HepG2 (cell line): ENCODE data around the gene RAD9A. TPM values are rescaled to one million over a fixed set of nuclear protein-coding genes. Genes with fewer than 3 reads are reported as not detected.
A peak's percentile ranks its signal among the peaks of the same experiment; 100 is the strongest.

Experiments used
- ARNT2 ChIP-seq: sonication (generic); formaldehyde crosslinking; IDR thresholded peaks from 2 replicates; pipeline ENCODE4 v1.8.0; 2022; ENCODE audit warnings: mild to moderate bottlenecking, low read depth, missing genetic modification reagents, moderate library complexity
- GATAD2A ChIP-seq: IDR thresholded peaks from 2 replicates; pipeline ENCODE4 v1.6.1; 2016
- POLR2G ChIP-seq: fragments of 200-400 bp; formaldehyde crosslinking; IDR thresholded peaks from 2 replicates; pipeline ENCODE4 v1.6.1; 2018; ENCODE audit warnings: mild to moderate bottlenecking, low read depth, low read length, moderate library complexity
- ZBED4 ChIP-seq: sonication (generic); formaldehyde crosslinking; IDR thresholded peaks from 2 replicates; pipeline ENCODE4 v1.4.0; 2020; ENCODE audit warnings: missing genetic modification reagents, borderline replicate concordance
- ZEB1 ChIP-seq: IDR thresholded peaks from 2 replicates; pipeline ENCODE4 v1.6.1; 2012; ENCODE audit warnings: mild to moderate bottlenecking, low read depth, inconsistent platforms; ENCODE audit not compliant: insufficient replicate concordance
- ZNF572 ChIP-seq: sonication (generic); formaldehyde crosslinking; IDR thresholded peaks from 2 replicates; pipeline ENCODE4 v1.5.1; 2020; ENCODE audit warnings: mild to moderate bottlenecking, missing genetic modification reagents
- ZNF772 ChIP-seq: sonication (generic); formaldehyde crosslinking; IDR thresholded peaks from 2 replicates; pipeline ENCODE4 v1.5.0; 2020; ENCODE audit warnings: mild to moderate bottlenecking, missing genetic modification reagents
- ZNF879 ChIP-seq: sonication (generic); formaldehyde crosslinking; IDR thresholded peaks from 2 replicates; pipeline ENCODE4 v1.8.1; 2023; ENCODE audit warnings: missing genetic modification reagents
- ZSCAN20 ChIP-seq: sonication (generic); formaldehyde crosslinking; IDR thresholded peaks from 2 replicates; pipeline ENCODE4 v1.4.0; 2020; ENCODE audit warnings: missing genetic modification reagents, mild to moderate bottlenecking, borderline replicate concordance
- polyA plus RNA-seq, 8 experiments: library from polyadenylated mRNA; depleted of rRNA in 3 of 8; stranded (reverse) in 7 of 8; unstranded in 1 of 8; fragments of >200 nt; fragmentation: Illumina TruSeq in 4 of 8; extraction: Trizol in 4 of 8; gene quantifications; 2 replicates each; pipeline versions ENCODE4 v1.2.1 to v1.2.3, GENCODE V29; 2011 to 2016; ENCODE audit warnings: low read depth in 4 of 8, missing spikeins in 1 of 8, mixed read lengths in 1 of 8; ENCODE audit not compliant: insufficient read depth in 1 of 8
- total RNA-seq, 5 experiments: library from RNA; depleted of rRNA; stranded (reverse); fragments of >200 nt; fragmentation: Illumina TruSeq; extraction: Trizol; gene quantifications; 2 replicates each; pipeline ENCODE4 v1.2.3, GENCODE V29; 2016; ENCODE audit warnings: low read depth in 1 of 5
- TF ChIP-seq, protein P1 (sequence below): sonication (generic); formaldehyde crosslinking; IDR thresholded peaks from 2 replicates; pipeline ENCODE4 v1.4.0; 2020; ENCODE audit warnings: missing genetic modification reagents

The RAD9A gene
- total and polyA plus RNA-seq, 2 of the 13 experiments (the other 11 are each of a cell fraction or from before 2014, with no cell fraction given) = 10.1 to 15.7 TPM

- TF ChIP-seq ZBED4 (CRISPR knock-in tag) (no peak), ZEB1 (no peak), POLR2G (no peak), ZNF879 (CRISPR knock-in tag) (no peak), ZSCAN20 (no peak), ZNF772 (0 out of 2 replicates have a peak, but pooled peaks have one; percentile 43), ZNF572 (CRISPR knock-in tag) (no peak), GATAD2A (CRISPR knock-in tag) (0 out of 2 replicates have a peak, but pooled peaks have one; percentile 1), ARNT2 (CRISPR knock-in tag) (no peak)
- TF ChIP-seq, protein P1, sequence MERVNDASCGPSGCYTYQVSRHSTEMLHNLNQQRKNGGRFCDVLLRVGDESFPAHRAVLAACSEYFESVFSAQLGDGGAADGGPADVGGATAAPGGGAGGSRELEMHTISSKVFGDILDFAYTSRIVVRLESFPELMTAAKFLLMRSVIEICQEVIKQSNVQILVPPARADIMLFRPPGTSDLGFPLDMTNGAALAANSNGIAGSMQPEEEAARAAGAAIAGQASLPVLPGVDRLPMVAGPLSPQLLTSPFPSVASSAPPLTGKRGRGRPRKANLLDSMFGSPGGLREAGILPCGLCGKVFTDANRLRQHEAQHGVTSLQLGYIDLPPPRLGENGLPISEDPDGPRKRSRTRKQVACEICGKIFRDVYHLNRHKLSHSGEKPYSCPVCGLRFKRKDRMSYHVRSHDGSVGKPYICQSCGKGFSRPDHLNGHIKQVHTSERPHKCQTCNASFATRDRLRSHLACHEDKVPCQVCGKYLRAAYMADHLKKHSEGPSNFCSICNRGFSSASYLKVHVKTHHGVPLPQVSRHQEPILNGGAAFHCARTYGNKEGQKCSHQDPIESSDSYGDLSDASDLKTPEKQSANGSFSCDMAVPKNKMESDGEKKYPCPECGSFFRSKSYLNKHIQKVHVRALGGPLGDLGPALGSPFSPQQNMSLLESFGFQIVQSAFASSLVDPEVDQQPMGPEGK (CRISPR knock-in tag) = peak; percentile 31; the same call in 1 of the 2 replicates
Measured at GRCh38 chr11:67410369-67410831, 18.6 kb downstream of the RAD9A start (continued).
